Activated T-cell treated with anti-CD3 and anti-CD28 coated beads for 1 hour (primary cell): Measurements from ENCODE around the gene AANAT.

Experiments used
- DNase-seq: peaks from one replicate; pipeline ENCODE4 v3.0.0-alpha.2; 2020; ENCODE audit warnings: low read depth

Gene AANAT

DNA sequence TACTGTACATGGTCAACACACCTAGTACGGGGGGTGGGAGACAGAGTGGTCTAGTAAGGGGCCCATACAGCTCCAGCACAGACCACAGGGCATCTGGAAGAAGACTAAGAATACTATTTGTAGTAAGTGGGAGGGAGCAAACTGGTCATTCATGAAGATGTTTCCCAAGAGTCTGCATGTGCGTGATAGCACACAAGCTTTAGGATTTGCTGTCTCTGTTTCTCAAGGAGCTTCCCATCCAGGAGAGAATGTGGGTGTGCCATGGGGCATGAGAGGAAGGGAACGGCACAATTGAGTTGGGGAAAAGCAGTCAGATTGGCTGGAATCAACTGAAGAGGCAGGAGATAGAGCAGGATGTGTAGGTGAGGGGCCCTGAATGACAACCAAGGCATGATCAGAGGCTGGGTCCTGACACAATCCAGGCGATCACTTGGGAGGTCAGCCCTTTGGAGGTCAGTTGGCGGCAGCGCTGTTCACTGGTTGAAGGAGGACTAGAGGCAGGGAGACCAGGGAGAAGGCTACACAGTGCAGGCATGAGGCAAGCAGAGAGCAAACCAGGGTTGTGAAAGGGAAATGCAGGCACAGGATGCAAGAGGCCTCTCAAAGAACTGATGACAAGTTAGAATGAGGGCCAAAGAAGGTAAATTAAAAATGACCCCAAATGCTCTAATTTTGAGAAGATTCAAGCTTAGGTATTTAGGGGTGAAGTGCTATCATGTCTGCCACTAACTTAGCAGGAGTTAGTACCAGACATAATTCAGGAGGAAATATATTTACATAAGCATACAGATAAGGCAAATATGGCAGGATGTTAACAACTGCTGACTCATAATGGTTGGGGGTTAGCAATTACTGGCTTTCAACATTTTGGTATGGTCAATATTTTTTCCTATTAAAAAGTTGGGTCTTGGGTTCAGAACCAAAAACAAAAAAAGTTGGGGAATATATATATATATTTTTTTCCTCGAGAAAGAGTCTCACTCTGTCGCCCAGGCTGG is 24.8 kb upstream of the AANAT start:
- no peak for DNase-seq

DNA sequence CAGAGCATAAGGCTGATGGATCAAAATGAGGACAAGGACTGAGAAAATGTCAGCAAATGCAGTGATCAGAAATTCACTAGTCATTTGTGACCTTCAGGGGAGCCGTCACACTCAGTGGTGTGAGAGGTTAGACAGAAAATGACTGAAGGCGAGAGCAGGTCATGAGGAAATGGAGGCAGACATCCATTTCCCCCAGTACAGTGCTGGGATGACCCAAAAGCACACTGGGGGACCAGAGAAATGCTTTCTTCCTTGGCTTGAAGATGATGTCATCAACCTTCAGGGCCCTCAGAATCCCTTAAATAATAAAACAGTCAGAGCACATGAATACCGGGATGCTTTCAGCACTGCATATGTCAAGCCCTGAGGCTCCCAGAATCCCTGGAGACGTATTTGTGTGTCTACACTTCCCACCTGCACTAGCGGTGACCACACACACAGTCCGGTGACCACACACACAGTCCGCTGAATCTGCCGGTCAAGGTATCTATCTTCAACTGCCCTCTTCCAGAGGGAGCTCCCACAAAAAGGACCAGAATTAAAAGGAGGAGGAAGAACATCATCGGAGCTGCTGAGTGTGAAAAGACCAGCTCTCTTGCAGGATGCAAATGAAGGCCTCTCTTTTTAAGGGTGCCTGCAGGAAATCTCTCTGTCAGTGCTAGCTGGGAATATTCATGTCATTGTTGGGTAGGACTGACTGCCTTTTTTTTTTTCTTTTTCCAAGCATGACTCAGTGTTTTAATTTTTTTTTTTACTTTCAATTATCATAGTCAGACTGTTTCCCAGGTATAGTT is 22.7 kb upstream of the AANAT start:
- DNase-seq, result no peak

DNA sequence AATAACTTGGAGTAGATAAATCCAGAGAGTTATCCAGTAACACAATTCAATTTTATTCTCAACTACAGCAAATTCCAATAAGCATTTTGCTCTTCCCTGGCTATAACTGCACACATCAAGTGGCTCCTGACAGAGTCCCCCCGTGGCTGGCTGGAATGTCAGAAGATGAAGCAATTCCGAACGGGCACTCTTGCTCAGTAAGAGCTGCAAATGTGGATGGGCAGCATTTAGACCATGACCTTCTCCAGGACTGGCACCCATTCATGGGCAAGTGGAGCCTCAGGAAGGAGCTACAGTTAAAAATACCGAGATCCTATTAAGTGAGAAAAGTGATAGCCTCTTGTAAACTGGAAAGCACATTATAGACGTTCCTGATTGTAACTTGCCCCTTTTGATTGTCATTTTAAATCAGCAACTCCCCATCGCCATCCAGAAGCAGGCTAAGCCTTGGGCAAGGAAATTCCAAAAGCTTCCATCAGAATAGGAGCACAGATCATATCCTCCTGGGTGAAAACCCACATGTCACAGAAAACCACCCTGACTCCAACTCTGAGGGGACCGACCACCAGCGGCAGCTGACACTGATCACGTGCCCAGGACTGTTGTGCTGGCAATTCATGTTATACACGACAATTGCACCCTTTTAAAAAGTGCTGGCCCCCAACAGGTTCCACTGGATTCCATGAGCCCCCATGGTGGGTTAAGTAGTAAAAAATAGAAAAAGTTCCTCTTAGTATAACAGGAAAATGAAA is 21.5 kb upstream of the AANAT start:
- DNase-seq, result no peak

DNA sequence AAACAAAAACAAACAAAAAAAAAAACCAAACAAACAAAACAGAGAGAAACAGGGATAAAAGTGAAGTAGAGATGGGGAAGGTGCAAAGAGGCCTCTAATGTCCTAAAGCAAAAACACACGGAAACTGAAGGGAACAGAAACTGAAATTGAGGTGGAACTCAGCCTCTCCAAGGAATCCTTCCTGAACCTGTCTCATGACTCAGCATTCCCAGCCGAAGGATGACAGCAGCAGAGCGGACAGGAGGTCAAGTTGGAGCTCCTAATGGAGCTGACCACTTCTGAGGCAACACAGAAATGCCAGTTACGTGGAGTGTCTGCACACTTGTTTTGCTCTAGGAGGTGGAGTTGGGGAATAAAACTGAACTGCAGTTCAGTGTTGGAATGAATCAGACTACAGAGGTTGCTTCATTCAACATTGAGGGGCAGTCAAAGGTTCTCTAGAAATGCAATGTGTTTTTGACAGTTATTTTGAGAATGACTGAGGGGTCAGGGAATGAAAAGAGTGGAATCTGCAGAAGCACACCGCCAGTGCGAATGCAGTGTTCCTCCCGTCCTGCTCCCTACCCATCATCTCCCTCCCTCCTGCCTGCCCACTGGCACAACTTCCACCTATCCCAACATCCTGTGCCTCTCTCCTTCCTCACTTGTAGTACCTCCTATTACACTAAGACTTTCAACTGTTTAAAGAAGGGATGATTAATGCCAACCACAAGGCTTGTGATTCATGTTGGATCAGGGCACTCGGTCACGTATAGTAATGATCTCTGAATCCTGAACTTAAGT is 20.8 kb upstream of the AANAT start:
- DNase-seq, result no peak

DNA sequence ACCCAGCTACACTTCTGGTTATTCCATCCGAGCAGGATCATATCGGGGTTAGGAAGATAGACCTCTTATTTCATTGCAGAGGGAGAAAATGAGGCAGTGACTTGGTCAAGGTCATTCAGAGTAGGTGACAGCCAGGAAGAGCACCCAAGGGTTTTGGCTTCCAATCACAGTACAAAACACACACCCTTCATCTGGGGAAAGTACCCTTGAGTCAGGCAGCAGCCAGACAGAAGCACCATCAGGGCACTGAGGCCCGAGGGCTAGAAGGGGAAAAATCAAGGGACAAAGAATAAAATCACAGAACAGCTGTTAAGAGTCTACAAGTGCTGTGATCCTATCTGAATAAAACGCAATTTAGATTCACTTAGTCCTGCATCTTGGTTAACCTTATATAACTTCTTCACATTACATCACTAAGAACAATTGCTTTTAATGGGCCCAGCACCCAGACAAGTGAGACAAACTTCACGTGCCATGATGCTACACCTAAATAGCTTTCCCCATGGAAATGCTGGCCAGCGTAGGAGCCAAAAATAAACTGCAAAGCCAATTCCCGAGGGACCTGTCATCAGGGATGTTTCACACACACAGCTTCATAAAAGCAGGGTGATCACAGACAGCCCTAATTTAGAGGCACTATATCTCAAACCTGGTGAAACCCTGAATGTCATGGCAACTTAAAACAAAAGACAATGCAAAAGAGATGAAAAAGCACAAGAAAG is 19.3 kb upstream of the AANAT start:
- DNase-seq, result no peak

DNA sequence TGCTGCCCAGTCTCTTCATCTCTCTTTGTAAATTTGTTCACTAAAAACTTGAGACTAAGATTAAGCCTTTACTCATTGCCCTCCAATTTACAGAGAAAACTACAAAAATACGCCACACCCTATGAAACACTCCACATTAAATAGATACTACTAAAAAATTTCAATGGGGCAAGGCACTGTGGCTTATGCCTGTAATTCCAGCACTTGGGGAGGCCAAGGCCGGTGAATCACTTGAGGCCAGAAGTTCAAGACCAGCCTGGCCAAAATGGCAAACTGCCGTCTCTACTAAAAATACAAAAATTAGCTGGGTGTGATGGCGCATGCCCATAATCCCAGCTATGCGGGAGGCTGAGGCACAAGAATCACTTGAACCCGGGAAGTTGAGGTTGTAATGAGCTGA is 18.3 kb upstream of the AANAT start:
- no peak for DNase-seq

DNA sequence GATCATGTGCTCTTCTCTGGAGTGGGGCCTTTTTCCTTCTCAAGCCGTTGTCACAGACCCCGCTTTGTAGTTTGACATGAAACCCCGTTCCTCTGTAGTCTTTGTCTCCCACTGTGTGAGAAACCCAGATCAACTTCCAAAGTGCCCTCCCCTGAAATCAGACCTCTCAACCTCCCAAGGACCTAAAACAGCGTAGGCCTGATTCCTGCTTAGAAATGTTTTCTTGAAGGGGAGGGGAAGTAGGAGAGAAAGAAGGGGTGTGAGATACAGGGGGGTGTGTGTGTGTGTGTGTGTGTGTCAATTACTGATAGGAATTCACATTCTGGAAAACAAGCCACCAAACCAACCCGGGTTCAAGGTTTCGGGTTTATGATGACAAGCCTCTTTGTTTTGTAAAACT is 15.9 kb upstream of the AANAT start:
- no peak for DNase-seq

DNA sequence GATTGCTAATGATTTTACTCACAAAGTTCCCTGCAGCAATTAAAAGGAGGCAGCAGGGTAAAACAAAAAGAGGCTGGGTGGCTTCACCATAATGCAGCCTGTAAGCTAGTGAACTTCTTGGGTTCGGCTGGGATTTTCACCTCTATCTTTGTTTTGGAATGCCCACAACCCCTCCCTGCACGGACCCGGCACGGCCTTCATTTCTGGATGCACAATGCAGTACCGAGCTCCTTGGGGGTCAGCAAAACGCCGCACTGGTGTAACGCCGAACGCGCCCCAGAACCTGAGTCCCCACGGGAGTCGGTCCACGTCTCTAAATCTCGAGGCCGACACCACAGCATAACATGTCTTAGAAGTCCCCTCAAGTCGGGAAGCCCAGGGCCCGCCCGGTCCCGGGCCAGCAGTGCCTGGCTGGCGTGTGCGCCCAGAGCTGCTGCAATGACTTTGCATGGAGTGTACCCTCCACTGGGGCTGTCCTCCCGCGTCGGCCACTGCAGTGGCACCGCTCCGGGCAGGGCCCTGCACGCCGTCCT is 15.2 kb upstream of the AANAT start:
- DNase-seq, result peak; percentile 6

DNA sequence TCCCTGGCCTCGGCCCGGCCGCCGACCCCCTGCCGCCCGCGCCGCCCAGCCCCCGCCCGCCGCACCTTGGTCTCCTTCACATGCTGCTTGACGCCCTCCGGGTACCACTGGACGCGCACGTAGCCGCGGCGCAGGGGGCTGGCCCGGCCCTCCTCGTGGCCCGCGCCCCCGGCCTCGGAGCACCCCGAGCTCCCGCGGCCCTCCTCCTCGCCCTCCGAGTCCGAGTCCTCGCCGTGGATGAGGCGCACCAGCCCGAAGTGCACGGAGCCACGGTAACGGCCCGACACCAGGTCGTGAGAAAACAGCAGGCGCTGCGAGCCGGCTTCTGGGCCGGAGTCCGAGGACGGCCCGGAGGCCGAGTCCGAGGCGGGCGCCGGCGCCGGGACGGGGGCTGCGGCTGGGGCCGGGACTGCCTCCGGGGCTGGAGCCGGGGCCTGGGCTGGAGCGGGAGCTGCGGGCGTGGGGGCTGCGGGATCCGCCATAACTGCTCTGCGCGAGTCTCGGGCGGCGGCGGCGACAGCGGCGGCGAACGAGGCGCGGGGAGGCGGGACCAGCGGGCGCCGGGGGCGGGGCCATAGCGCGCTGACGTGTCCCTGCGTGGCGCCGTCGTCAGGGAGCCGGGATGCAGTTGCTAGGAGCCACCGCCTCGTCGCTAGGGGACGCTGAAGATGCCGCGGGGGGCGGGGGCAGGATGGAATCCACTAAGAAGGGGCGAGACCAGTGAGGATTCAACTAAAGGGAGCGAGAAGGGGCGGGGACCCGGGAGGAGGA is 14.6 kb upstream of the AANAT start, which contains the start of gene UBE2O:
Gene UBE2O (minus strand): TSS at position 493 of the 771 bp plus-strand sequence. CDS start 11 bp downstream, at position 482.
- DNase-seq, result peak; percentile 82

DNA sequence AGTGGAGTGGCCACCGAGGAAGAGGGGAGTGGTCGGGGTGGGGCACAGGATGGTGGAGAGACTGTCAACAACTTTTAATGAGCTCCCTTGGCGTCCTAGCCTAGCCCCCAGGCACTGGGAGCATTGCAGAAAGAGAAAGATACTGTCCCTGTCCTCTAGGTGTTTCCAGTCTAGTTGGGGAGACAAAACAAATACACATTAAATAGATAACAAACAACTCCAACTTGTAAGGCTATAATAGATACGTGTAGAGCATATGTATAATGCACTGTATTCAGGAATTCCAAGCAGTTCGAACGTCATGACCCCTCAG is 14.0 kb upstream of the AANAT start:
- no peak for DNase-seq

DNA sequence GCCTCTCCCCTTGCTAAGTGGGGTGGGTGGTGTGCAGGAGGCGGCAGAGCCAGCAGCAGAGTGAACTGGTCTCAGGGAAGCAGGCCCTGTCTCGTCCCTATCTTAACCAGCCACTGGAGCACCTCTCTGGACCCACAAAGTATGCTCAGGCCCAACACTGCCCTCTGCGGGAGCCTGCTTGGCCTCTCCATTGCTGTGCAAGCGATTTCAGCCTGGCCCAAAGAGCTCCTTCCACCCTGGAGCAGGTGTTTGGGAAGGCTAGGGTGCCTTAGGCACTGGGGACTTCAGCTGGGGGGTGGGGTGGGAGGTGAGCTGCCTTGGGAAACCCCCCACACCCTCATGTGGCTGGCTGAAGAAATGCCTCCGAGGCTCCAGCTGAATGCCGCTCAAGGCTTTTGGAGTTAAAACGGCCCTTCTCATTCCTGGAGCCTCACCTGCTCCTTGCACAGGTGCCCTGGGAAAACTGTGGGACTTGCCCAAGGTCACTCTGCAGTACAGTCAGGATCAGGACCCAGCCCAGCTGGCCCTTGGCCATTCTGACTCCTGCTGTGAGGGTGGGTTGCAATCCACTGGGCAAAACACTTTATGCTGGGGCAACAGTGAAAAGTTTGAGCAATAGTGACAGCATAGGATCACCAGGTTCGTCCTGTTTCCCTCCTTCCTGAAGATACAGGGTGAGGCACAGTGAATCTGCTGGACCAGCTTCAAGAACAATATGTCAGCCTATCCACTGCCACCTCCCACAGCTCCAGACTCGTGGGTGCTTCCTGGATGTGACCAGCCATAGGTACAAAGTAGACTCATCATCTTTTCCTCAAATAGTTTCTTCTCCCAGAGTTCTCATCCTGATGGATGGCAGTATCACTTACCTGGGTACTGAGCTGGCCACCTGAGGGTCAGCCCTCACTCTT is 8.6 kb upstream of the AANAT start:
- no peak for DNase-seq

DNA sequence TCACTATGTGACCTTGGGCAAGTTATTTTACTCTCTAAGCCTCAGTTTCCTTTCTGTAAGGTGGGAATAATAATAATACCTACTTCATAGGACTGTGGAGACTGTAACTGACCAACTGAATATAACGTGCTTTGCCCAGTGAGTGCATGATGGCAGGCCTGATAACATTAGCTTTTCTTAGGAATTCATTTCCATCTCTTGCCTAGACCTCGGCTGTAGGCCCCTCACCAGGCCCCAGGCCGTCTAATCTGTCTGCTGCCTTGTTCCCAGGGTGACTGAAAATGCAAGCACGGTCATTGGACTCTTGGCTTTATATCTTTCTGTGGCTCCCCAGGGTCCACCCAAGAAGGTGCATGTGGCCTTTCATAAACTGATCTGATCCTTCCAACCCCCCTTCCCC is 7.7 kb upstream of the AANAT start:
- no peak for DNase-seq

DNA sequence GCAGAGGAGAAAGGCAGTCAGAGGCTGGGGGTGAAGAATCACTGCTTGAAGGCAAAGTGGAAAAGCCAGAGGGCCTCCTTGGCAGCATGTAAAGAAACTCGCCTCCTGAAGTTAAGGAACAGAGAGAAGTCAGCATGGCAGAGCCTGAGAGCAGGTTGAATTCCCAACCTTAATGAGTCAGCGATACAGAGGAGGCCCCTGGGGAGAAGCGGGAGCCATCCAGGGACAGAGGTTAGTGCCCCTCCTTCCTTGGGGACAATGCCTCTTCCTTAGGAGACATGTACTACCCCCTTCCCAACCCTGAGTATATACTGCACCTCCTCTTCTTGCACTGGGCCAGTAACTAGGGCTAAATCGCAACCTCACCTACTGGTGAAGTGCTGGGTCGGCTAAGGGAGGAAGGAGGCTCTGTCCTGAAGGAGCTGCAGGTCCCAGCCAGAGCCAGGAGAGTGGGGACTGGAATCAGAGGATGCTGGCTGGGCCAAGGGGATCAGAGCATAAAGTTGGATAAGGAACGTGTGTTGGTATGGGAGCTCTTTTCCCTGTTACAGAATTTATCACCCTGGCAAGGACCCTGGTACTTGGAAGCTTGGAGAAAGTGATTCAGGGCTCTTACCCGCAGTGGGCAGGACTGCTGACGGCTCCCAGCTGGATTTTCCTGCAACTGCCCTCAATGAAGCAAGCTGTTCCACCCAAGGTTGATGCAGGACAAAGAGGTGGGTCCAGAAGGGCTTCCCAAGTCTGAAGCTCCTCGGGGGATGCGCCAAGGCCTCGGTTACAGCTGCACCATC is 5.4 kb upstream of the AANAT start:
- no peak for DNase-seq

DNA sequence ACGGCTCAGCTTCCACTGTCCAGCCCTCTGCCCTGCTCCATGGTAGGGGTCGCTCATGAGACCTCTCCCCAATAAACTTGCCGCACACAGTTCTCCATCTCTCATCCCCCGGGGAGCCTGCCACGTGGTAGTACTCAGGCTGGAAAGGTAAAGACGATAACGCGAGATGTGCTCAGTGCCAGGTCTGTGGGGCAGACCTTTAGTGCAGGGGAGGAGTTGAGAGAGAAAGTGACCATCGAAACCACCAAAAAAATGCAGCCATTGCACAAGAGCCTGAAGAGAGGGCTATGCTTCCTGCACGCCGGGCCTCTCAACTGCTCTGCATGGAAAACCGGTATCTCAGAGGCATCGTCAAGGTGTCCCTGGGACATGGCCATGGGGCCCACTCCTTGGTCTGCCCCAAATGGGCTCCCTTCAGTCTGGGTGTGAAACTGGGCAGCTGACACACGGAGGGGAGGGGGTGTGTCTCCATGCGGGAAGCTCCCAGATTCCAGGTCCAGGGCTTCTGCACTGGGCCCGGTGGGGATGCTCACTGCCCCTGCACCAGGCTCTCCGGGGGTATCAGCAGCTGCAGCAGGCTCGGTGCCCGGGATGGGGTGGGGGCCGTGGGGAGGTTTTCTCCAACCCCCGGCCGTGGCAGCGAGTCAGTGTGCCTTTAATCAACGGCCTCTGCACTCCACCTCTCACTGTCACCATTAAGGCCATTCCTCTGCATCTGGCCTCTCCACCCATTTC is 4.7 kb upstream of the AANAT start:
- no peak for DNase-seq

DNA sequence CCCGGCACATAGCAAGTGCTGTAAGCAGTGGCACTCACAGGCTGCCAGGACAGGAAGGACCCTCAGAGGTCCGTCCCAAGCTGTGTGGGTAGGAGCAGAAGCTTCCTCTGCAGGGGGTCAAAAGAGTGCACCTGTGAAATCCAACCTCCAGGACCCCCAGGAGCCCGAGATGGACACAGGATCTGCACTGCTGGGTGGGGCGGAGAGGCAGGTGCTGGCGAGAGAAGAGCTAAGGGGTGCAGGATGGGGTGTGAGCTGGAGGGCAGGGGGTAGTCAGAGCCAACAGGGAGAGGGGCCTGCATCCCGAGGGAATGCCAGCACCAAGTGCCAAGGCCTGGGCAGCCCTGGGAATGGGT is 650 bp upstream of the AANAT start:
- DNase-seq, result no peak

DNA sequence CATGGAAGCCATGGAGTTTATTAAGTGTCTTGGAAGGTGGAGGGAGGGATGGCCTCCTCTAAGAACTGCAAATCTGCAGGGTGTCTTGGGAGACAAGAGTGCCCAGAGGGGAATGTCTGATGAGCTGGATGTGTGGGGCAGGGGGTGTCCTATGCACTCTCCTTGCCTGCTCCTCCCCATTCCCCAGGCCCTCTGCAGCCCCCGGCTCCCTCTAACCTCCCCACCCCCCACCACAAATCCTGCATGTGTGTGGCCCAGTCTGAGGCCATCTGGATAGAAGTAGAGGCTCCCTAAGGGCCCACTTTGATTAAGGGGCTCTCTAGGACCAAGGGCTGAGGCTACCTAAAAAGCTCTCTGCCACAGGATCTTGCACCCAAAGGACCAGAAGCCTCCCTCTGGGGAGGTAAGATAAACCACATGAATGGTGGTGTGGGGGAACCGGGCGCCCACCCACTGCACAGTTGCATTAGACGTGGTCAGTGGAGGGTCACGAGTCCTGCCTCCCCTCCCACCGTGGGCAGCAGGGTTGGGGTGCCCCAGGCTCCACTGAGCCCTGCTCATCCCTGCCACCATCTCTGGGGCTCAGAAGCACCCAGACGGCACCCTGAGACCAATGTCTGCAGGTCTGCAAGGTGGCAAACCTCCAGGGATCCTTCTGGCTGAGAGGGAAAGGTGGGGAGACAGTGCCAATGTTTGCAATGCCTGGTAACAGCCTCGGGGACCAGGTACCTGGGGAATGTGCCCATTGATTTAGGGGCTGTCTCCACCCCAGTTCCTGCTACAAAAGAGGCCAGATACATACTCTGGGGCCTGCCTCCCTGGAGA is 618 bp downstream of the AANAT start:
- no peak for DNase-seq

DNA sequence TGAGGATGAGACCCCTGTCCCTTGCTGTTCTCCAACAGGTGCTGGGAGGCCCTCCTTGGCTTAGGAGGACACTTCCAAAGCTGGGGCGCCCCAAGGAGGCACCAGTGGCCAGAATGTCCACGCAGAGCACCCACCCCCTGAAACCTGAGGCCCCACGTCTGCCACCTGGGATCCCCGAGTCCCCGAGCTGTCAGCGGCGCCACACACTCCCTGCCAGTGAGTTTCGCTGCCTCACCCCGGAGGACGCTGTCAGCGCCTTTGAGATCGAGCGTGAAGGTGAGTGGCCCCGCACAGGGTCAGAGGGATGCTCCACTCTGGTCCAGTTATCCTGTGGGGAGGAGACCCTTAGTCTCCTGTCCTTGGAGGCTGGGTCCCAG is 1.2 kb downstream of the AANAT start:
- DNase-seq, result no peak
